Measurements from ENCODE around the gene IFNL3. TPM values are rescaled to one million over a fixed set of nuclear protein-coding genes. Genes with fewer than 3 reads are reported as not detected.

IFNL3 gene
- total RNA-seq, 4 donors from 2014 or later = not detected

DNA sequence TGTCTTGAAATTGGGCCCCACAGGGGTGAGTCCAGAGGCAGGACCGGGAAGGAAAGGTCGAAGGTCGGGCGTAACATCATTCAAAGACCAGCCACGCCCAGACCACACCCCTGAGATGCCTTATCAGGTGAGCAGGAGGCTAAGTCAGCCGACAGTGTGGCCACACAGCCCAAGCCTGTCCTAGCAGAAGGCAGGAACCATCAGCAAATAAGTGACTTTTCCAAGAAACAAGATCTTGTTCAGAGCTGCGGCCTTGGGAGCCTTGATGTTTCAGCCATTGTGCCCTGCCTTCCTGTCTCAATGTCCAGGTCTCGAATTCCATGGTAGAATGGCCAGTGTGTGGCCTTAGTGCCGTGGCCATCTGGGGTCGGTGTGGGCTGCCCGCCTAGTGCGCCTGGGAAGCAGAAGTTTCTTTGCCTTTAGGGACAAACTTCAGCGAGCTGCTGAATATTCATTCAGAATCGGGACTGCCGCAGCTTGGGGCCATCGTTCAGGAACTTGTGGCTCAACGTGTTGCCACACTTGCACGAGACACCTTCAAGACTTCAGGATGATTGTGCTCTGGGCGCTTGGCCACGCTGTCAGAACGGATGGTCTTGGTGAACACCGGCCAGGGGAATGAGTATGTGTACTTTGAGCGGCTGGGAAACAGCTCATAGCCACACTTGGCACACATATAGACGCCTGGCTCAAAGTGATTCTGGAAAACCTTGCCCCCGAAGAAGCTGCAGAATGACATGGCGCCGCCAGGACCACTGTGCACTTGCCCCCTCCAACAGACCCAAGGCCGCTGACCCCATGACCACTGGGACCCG is 9.9 kb upstream of the IFNL3 start:
- 78 to 80% methylated on average over 26 to 29 of the region's 29 CpGs for WGBS, 2 donors
- TF ChIP-seq CTCF (IDR thresholded peaks at IDR 0.05) (no peak), POLR2A (IDR thresholded peaks at IDR 0.05) (no peak)
- no peak overlapping the region for H3K4me3 ChIP-seq (ENCODE audit: low read depth, poor library complexity, severe bottlenecking)
- no peak for DNase-seq (ENCODE audit: low spot score in 2 of 2)
- intact Hi-C loops (cut with DNase I; ENCODE audit: low total_unique reads) = no loop called here

DNA sequence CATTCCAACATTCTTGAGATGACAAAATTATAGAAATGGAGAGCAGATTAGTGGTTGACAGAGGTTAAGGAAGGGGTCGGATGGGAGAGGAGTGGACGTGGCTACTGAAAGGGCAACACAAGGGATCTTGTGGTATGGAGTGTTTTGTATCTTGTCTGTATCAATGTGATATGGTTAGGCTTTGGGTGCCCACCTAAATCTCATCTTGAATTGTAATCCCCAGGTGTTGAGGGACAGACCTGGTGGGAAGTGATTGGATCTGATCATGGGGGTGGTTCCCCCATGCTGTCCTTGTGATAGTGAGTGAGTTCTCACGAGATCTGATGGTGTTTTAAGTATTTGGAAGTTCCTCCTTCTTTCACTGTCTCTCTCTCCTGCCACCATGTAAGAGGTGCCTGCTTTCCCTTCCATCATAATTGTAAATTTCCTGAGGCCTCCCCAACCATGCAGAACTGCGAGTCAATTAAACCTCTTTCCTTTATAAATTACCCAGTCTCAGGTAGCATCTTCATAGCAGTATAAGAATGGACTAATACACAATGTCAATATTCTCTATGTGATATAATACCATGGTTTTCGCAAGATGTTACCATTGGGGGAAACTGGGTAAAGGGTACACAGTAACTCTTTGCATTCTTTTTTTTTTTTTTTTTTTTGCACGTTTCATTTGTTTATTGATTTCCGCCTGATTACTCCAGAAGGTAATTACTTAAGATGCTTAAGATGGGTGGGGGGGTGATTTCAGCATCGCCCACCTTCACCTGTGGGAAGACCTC is 8.8 kb upstream of the IFNL3 start:
- no peak for DNase-seq (ENCODE audit: low spot score in 2 of 2)
- intact Hi-C loops (cut with DNase I; ENCODE audit: low total_unique reads) = no loop called here
- WGBS, 2 donors = 82 to 90% methylated on average over 8 of the region's 8 CpGs
- no peak overlapping the region for H3K4me3 ChIP-seq (ENCODE audit: low read depth, poor library complexity, severe bottlenecking)
- TF ChIP-seq POLR2A (IDR thresholded peaks at IDR 0.05) (no peak), CTCF (IDR thresholded peaks at IDR 0.05) (no peak)

- WGBS, 2 donors = 52 to 70% methylated on average over 3 of the region's 3 CpGs
- H3K4me3 ChIP-seq (ENCODE audit: low read depth, poor library complexity, severe bottlenecking) = no peak overlapping the region
- intact Hi-C loops (cut with DNase I; ENCODE audit: low total_unique reads) = no loop called here
- TF ChIP-seq CTCF (IDR thresholded peaks at IDR 0.05) (no peak), POLR2A (IDR thresholded peaks at IDR 0.05) (no peak)
- no peak for DNase-seq (ENCODE audit: low spot score in 2 of 2)
These were observed 7.7 kb upstream of the IFNL3 start for GRCh38 chr19:39252458-39252857.

DNA sequence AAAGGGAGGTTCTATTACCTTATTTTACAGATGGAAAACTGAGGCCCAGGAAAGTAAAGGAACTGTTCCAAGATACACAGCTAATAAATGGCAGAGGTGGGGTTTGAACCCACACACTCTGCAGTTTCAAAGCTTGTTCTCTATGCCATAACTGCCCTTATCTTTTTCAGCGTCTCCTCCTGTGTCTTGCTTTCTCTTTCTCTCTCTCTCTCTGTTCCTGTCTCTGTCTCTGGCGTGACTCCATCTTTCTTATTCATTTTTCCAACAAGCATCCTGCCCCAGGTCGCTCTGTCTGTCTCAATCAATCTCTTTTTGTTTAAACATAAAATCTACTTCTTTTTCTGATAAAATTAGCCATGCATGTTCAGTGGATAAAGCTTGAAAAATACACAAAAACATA is 7.0 kb upstream of the IFNL3 start:
- no peak for TF ChIP-seq CTCF (IDR thresholded peaks at IDR 0.05)
- no peak for TF ChIP-seq POLR2A (IDR thresholded peaks at IDR 0.05)
- intact Hi-C loops (cut with DNase I; ENCODE audit: low total_unique reads) = no loop called here
- DNase-seq (ENCODE audit: low spot score in 2 of 2) = no peak
- no peak overlapping the region for H3K4me3 ChIP-seq (ENCODE audit: low read depth, poor library complexity, severe bottlenecking)
- WGBS, 2 donors = 64 to 74% methylated on average over 3 of the region's 3 CpGs

- no peak overlapping the region for H3K4me3 ChIP-seq (ENCODE audit: low read depth, poor library complexity, severe bottlenecking)
- WGBS, 2 donors = 87 to 92% methylated on average over 5 of the region's 5 CpGs
- no peak for DNase-seq (ENCODE audit: low spot score in 2 of 2)
- intact Hi-C loops (cut with DNase I; ENCODE audit: low total_unique reads) = no loop called here
- TF ChIP-seq POLR2A (IDR thresholded peaks at IDR 0.05) (no peak), CTCF (IDR thresholded peaks at IDR 0.05) (no peak)
These were observed 6.3 kb upstream of the IFNL3 start for GRCh38 chr19:39251081-39251480.

Data from lower leg skin (tissue), 4 donors.